NOMO-1 treated with DMSO at 0.1 percent for 48 hours (cell line): Measurements from ENCODE around the gene NSDHL.
"Not testable (repeated sequence)": the region's sequence is repeated elsewhere in the genome, so short reads cannot be mapped to it uniquely, and the experiment has no call there.

Experiments
- DNase-seq: peaks from one replicate; lab custom pipeline; 2025; ENCODE audit not compliant: unreplicated experiment; lab: John Stamatoyannopoulos, UW

The NSDHL gene

DNA sequence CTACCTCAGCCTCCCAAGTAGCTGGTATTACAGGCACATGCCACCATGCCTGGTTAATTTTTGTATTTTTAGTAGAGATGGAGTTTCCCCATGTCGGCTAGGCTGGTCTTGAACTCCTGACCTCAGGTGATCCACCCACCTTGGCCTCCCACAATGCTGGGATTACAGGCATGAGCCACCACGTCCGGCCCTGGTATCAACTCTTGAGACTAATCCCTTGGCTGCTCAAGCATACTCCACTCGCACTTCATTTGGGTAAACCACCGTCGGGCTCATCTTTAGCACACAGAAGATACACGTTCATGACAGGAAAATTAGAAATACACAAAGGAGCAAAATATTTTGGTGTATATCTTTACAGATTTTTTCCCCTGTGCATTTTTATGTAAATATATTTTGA lies 79.2 kb downstream of the NSDHL start:
- not testable (repeated sequence) for DNase-seq

DNA sequence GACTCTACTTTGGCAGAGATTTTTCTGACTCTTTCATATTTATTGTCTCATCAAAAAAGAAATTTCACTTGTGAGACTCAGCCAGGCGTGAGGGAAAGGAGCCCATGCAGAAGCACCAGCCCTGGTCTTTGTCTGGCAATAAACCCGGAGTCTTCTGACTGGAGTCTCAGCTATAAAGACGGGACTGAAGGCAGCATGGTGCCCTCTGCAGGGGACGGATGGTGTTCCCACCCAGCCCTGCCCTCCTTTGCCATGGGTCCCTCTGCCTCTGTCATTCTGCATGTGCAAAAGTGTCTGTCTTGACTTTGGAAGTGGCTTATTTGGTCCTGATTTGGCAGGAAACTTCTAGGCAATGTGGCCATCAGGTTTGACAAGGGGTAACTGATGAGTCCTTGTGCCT lies 81.2 kb downstream of the NSDHL start:
- DNase-seq: no peak

DNA sequence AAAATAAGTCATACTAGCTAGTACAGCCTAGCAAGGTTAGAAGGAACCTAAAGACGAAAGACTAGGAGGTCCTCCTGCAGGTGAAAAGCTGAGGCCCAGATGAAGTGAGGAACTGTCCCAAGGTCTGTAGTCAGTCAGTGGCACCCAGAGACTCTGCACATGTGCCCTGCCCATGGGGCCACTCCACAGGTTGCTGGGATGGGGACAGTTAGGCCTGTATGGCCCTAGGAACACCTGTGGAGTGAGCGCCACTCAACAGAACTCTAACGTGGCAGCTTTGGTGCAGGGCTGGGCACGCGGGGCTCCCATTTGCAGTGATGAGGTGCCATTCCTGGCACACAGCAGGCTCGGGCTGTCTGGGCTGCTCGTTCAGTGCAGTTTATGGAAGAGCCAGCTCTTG lies 81.8 kb downstream of the NSDHL start:
- DNase-seq: no peak

DNA sequence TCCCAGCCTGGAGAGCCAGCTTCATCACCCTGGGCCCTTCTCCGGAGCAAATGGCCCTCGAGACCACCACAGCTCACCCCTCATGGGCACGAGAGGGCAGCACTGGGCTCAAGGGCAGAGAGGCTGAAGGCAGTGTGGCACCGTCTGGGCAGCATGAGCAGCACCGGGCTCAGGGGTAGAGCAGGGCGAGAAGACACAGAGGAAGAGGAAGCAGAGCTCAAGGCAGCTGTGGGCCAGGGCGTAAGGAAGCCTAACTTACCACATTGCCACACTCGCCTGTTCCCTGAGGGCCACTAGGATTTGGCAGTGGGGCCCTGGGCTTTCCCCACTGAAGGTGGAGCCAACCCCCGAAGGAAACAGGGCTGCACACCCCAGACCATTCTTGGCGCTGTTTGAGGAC lies 82.5 kb downstream of the NSDHL start:
- peak; percentile 12 for DNase-seq

DNA sequence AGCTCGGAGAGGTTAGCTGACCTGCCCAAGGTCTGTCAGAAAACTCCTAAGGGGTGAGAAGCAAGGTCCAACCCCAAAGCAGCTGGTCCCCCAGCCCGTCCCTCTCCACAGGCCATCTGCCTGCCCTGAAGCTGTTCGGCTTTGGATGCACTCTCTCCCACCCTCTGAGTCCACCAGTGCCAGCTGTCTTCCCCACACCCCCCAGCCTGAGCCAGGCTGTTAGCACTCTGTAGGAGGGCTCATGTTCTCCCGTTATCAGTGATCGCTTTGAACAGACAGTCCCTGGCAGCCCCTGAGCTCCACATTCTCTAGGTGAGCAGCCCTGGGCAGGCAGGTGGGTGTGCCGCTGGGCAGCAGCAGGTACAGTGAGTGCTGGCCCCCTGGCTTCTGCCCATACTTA lies 83.0 kb downstream of the NSDHL start:
- DNase-seq: no peak

DNA sequence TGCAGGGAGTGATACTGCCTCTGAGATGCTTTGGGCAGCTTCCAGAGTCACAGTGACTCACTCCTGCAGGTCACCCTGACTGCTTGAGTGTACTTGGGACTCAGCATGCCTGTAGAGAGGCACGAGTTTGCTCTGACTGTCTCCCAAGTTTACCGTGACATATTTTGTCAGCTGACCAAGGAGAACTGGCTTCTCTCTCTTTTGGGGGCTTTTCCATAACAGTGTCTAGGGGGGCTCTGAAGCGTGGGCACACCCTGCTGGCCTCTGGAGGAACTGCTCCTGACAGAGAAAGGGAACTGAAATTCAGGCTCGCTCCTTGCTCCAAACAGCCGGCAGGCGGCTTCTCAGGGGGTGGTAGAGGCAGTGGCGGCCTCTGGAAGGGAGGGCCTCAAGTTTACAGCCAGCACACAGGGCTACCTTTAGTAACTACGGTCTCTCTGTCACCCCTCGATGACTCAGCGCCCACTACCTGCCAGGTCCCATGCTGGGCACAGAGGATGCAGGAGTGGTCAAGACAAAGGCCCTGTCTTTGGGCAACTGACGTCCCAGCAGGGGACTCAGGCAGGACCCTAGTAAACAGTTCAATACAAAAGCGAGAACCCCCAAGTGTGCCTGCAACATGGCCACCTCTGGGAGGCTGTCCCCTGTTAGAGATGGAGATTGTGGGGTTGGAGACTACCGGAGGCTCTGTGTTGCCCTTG lies 84.8 kb downstream of the NSDHL start:
- DNase-seq: peak; percentile 68

DNA sequence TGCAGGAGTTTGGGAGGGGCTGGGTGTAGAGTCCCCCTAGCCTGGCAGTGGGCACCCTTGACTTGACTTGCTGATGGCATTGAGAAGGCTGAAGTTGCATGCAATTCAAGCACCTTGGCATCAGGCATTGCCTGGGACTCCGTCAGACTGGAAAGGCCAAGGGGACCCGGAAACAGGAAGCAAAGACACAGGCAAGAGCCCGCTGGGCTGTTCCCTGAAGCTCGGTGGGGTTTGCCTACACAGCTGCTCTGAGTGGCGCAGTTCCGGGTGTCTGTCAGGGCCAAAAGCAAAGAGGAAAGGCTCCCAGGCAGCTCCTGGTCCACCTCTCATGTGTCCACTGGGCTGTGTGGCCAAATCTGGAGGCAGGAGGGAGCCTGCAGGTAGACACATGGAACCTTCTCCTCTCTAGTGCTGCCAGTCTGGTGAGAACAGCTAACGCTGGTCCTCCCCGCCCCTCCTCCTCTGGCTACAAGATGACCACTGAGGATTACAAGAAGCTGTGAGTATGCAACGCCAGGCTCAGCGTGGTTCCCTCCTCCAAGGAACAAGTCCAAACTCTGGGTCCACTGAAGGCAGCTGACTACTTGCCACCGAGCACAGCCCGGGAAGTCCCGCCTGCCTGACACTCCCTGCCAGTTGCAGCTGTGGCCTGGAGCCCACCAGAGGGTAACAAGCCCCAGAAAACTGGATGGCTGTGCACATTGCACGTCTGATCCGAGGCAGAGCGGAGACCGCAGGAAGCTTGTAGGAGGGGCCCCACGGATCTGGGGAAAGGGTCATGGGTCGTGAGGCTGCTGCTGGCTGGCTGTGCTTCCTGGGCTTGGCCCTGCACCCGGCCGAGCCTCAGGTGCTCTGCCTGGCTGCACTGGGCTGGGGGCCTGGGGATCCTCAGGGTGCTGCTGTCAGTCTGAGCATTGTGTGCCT lies 87.1 kb downstream of the NSDHL start:
- no peak for DNase-seq

DNA sequence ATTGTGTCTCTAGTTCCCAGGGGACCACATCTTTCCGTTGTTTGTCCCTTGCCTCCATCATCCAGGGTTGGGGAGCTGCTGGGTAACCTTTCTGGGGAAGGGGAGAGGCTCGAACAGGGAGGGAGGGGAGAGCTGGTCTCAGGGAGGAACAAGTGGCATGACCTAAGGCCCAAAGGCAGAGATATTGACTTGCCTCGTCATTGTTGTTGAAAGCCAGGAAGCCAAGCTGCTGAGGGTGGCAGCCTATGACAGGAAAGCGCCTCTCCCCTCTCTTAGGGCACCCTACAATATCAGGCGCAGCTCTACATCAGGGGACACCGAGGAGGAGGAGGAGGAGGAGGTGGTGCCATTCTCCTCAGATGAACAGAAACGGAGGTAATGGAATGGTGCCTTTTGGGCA lies 87.8 kb downstream of the NSDHL start:
- DNase-seq: no peak
